ENCODE data around the gene MXRA8.
A peak's percentile ranks its signal among the peaks of the same experiment; 100 is the strongest.
"Not testable (repeated sequence)": the region's sequence is repeated elsewhere in the genome, so short reads cannot be mapped to it uniquely, and the experiment has no call there.

MXRA8 gene

DNA sequence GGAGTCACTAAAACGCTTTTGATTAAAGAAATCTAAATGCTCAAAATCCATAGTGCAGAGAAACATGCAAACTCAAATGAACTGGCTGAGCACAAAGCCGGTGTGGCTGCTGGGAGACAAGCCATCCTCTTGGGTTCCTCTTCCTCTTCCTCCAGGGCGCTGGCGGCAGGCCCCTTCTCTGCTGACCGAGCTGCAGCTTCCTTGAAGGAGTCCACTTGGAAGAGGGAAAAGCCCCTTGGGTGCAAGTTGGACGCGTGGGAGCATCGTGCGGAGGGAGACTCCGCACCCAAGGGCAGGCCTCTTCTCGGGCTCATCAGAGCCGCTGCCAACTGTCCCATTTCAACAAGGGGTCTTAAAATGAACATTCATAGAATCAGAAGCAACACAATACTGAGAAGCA is 32.9 kb upstream of the MXRA8 start:
- DNase-seq: no peak

DNA sequence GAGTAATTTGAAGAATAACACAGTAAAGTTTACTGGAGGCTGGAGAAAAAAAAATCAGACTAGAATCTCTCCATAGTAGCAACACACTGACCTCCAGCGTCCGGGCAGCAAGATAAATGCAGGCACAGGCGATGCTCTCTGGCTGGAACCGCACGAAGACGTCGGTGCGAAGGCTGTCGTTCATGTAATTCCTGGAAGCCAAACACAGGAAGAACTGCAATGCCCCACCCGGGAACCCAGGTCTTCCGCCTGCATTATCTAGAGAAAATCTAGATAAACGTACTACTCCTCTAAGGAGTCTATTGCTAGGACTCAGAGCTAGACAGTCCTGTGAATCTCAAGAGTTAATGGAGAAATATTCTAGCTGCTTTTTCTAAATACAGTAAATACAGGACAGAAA is 32.3 kb upstream of the MXRA8 start:
- DNase-seq: no peak

GRCh38 chr1:1388078-1388472 is 29.7 kb upstream of the MXRA8 start:
- no peak for DNase-seq

GRCh38 chr1:1387098-1388077 is 29.0 kb upstream of the MXRA8 start:
- no peak for DNase-seq

DNA sequence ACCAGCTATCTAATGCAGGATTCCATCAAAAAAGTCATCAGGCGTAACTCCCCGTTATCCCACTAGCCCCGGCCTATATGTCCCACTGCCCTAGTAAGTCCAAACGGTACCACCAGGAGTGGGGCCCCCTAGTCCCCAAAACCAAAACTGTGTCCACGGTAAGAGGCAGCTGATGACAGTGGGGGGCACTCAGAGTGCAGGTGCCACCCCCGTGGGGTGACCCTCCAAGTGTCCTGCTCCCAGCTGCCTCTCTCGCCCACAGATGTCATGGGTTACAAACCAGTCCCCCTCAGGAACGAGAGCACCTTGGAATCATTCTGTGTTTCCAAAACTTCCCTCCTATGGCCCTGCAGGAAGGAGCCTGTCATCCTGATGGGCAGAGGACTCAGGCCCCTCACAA is 27.6 kb upstream of the MXRA8 start:
- no peak for DNase-seq

DNA sequence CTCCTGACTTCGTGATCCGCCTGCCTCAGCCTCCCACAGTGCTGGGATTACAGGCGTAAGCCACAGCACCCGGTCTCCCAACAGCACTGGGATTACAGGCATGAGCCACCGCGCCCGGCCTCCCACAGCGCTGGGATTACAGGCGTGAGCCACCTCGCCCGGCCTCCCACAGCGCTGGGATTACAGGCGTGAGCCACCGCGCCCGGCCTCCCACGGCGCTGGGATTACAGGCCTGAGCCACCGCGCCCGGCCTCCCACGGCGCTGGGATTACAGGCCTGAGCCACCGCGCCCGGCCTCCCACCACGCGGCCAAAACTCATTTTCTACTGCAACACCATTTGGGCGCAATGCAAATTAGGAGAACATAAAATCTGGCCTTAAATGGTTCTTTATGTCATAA is 27.0 kb upstream of the MXRA8 start:
- not testable (repeated sequence) for DNase-seq

- DNase-seq: no peak
Observed at GRCh38 chr1:1381294-1381693, 22.9 kb upstream of the MXRA8 start.

DNA sequence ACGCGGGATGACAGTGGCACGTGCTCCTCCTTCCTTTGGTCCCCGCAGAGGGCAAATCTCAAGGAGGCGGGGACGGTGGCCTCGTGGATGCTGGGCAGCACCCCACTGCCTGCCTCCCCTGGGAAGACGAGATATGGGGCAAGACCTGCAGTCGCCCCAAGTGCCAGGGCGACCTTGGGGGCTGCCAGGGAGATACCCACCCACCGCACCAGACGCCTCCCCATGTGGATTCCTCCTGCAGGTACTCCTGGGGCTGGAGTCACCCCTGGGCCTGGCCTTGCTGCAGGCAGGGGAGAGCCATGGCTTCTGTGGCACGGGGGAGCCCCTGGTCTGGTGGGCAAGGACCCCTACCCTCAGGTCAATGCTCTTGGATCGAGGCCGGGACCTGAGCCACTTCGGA is 22.5 kb upstream of the MXRA8 start:
- no peak for DNase-seq

- DNase-seq: no peak
Observed at GRCh38 chr1:1377540-1378205, 19.3 kb upstream of the MXRA8 start.

- DNase-seq: no peak
Observed at GRCh38 chr1:1376551-1377226, 18.3 kb upstream of the MXRA8 start.

- peak; percentile 99 for DNase-seq
Observed at GRCh38 chr1:1374929-1375662, 16.7 kb upstream of the MXRA8 start, which contains the start of gene AURKAIP1. AURKAIP1 (minus strand) TSS chr1:1375207; CDS start chr1:1374756, 451 bp downstream.

DNA sequence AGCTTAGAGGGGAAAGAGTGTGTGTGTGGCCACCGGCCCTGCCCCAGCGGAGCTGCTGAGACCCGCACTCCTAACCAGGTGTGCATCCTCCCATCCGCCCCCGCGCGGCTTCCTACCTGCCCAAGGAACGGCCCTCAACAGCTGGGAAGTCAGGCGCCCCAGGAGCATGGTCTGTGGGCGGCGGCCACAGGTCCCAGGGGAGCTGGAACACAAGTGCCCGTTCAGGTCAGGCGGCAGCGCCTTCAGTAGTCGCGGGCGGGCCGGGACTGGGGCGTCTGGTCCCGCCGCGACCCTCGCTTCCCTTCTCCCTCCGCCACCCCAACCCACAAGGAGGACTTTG is 16.2 kb upstream of the MXRA8 start:
- peak; percentile 52 for DNase-seq

GRCh38 chr1:1373815-1374588 is 15.6 kb upstream of the MXRA8 start:
- no peak for DNase-seq

DNA sequence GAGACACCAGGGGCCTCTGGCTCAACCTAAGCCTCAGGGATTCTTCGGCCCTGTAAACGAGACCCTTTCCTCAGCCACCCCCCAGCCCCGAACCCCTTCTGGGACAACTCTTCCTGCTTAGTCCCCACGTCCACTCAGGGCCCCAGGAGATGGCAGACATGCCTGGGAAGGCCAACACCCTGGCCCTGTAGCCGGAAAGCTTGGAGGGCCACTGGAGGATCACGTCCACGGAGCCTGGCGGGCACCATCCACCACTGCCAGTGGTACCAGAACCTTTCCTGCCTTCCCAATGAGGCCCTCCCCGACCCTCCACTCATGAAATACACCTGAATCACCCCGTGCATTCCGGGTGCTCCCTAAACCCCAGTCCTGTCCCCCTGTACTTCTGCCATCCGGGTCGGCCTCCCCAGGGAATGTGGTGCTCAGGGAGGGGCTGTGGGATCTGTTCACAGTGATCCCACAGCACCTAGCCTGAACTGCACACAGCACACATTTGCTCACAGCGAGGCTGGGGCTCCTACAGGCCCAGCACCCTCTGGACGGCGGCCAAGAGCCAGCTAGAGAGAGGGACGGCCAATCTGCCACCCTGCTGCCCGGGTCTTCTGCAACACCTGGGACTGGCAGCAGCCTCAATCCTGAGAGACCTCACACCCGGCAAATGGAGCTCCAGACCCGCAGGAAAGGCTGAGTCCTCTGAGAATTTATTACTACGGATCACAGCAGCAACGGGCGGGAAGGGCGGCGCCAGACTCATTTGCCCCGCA is 14.9 kb upstream of the MXRA8 start:
- DNase-seq: no peak

DNA sequence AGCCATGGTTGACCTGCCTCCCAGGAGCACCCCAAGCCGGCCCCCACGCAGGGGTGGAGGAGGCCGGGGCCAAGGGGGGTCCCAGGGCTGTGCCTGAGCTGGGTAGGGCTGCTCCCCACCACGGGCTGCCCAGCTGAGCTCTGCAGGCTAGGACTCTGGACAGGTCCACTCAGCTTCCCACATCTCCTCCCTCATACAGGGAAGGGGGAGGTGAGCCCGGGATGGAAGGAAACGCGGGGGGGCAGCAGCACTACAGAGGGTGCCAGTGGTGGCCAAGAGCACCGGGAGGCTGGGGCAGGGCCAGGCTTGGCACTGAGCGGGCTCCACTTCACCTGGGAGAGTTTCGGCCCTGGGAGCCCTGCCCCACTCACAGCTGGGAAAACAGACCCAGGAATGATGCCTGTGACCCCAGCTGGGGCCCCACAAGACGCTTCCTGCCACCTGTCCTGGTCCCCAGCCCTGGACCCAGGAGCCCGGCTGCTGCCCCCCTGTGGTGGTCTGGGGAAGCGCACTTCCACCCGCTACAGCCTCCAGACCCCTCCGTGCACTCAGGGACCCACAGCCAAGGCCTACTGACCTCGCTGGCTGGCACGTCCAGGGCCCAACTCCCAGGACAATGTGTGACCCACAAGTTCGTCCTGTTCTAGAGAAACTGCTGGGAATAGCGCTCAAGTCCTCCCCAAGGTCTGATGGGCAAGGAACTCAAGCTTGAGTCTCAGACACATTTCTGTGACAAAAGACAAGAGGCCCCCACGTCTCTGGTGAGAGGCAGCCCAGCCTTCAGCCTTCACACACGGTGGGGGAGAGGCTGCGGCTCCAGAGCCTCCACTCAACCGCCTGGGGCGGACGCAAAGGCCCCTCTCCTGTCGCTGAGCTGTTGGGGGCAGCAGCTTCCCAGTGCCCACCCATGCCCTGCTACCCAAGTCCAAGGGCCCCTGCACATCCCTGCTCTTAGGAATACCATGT is 13.7 kb upstream of the MXRA8 start:
- peak; percentile 82 for DNase-seq

- DNase-seq: peak; percentile 78
Observed at GRCh38 chr1:1371364-1371745, 13.0 kb upstream of the MXRA8 start.

DNA sequence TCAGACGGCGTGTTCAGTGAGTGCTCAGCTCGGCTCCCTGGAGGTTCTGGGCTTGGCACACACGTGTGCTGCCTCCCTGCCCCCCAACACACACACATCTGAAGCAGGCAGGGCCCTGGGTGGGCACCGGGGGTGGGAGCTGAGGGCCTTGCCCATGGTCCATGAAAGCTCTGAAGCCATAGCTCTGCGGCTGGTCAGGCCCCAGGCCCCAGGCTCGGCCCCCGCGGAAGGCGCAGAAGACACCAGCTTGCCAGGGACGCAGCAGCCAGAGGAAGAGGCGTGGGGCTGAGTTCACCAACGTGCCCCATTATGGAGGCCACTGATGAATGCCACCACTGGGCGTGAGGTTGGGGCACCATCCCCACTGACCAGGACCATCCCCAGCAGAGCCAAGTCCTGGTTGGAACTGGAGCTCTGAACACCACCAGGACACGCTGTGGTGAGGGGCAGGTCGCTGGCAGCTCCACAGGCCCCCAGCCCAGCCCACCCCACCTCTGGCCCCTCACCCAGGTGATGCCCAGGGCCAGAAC is 12.5 kb upstream of the MXRA8 start:
- peak; percentile 41 for DNase-seq

DNA sequence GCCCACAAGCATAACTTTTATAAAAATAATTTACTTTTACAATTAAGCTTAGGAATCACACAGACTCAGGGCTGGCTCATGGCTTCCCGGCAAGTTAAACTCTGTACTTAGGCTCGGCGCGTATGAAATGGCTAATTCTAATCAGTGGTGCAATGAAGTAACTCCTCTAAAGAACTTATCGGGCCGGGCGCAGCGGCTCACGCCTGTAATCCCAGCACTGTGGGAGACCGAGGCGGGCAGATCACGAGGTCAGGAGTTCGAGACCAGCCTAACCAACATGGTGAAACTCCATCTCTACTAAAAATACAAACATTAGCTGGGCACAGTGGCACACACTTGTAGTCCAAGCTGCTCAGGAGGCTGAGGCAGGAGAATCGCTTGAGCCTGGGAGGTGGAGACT is 11.7 kb upstream of the MXRA8 start:
- DNase-seq: not testable (repeated sequence)

DNA sequence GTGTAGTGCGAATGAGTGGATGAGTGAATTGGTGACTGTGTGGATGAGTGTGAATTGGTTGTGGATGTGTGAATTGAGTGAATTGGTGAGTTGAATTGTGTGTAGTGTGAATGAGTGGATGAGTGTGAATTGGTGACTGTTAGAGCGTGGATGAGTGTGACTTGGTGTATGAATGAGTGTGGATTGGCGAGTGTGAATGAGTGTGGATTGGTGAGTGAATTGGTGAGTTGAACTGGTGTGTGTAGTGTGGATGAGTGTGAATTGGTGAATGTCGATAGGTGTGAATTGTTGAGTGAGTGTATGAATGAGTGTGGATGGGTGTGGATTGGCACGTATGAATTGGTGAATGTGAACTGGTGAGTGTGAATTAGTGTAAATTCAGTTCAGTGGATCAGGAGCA is 9.0 kb upstream of the MXRA8 start:
- no peak for DNase-seq

GRCh38 chr1:1366699-1367066 is 8.3 kb upstream of the MXRA8 start:
- DNase-seq: no peak

All from femur (tissue), 1 donor.